Bronchial epithelial cell (primary cell): Measurements from ENCODE around the gene VAV2. TPM values are rescaled to one million over a fixed set of nuclear protein-coding genes. Genes with fewer than 3 reads are reported as not detected.

Experiments
- DNase-seq: peaks from one replicate; pipeline ENCODE4 v3.0.0-alpha.2; 2010; ENCODE audit warnings: low read depth
- FAIRE-seq: peaks from 2 replicates; lab custom pipeline; 2011; peaks lifted over from hg19 to GRCh38; lab: Jason Lieb, UNC
- H3K27me3 ChIP-seq: 2 replicates; pipeline ENCODE4 v1.5.1; 2011; ENCODE audit warnings: low read length; ENCODE audit not compliant: control insufficient read depth, insufficient read depth
- H3K36me3 ChIP-seq: 2 replicates; pipeline ENCODE4 v1.5.1; 2011; ENCODE audit warnings: low read length; ENCODE audit not compliant: control insufficient read depth, insufficient read depth
- H3K4me3 ChIP-seq: 2 replicates; pipeline ENCODE4 v1.5.1; 2011; ENCODE audit warnings: mild to moderate bottlenecking, low read depth, low read length, control low read depth
- CTCF ChIP-seq: IDR thresholded peaks from 2 replicates; pipeline ENCODE4 v1.5.1; 2011; ENCODE audit warnings: mild to moderate bottlenecking, moderate library complexity, low read length, control low read depth, inconsistent platforms; ENCODE audit not compliant: insufficient read depth, severe bottlenecking
- total RNA-seq: library from RNA; depleted of rRNA; stranded (reverse); fragments of >200 nt; gene quantifications from 2 replicates; pipeline ENCODE4 v1.2.1, GENCODE V29; 2014

VAV2 gene
- total RNA-seq, 1 donor from 2014 or later, result 46.6 TPM

GRCh38 chr9:133819923-133820322 is 172.2 kb downstream of the VAV2 start:
- TF ChIP-seq CTCF, result no peak
- FAIRE-seq (no peak), DNase-seq (no peak)
- Histone ChIP-seq H3K4me3 (no peak overlapping the region), H3K27me3 (no peaks in the 10 kb centered on the region), H3K36me3 (peaks cover 11% of the 10 kb centered on the region)

- TF ChIP-seq CTCF, result no peak
- Histone ChIP-seq H3K27me3 (no peaks in the 10 kb centered on the region), H3K36me3 (peaks cover 17% of the 10 kb centered on the region), H3K4me3 (no peak overlapping the region)
- no peak for DNase-seq
- FAIRE-seq, result no peak
Measured at GRCh38 chr9:133818444-133818843, 173.7 kb downstream of the VAV2 start.

- no peak for TF ChIP-seq CTCF
Measured at GRCh38 chr9:133815781-133816180, 176.3 kb downstream of the VAV2 start.

GRCh38 chr9:133814586-133815208 is 177.4 kb downstream of the VAV2 start:
- DNase-seq (no peak), FAIRE-seq (no peak)
- no peaks in the 10 kb centered on the region for H3K27me3 ChIP-seq
- TF ChIP-seq CTCF, result no peak
- H3K36me3 ChIP-seq, result peaks cover 11% of the 10 kb centered on the region
- no peak overlapping the region for H3K4me3 ChIP-seq

More at GRCh38 chr9:133815781-133816180, 176.3 kb downstream of the VAV2 start:
- DNase-seq, result no peak
- peaks cover 13% of the 10 kb centered on the region for H3K36me3 ChIP-seq
- no peak overlapping the region for H3K4me3 ChIP-seq
- no peak for FAIRE-seq
- no peaks in the 10 kb centered on the region for H3K27me3 ChIP-seq

- no peak overlapping the region for H3K4me3 ChIP-seq
- DNase-seq, result no peak
- H3K27me3 ChIP-seq, result no peaks in the 10 kb centered on the region
- no peak for TF ChIP-seq CTCF
- H3K36me3 ChIP-seq, result peaks cover 15% of the 10 kb centered on the region
- no peak for FAIRE-seq
Measured at GRCh38 chr9:133813749-133814585, 178.2 kb downstream of the VAV2 start.
